Stimulated activated CD4-positive, alpha-beta T cell treated with anti-CD3 and anti-CD28 coated beads, TNF-alpha, amount 100 ng/mL, for 24 hours (primary cell): Measurements from ENCODE around the gene CORO1C.

Experiments
- DNase-seq, 3 experiments: peaks; one replicate each; pipeline ENCODE4 v3.0.0-alpha.2; 2020; ENCODE audit warnings: low read depth in 3 of 3

The CORO1C gene

DNA sequence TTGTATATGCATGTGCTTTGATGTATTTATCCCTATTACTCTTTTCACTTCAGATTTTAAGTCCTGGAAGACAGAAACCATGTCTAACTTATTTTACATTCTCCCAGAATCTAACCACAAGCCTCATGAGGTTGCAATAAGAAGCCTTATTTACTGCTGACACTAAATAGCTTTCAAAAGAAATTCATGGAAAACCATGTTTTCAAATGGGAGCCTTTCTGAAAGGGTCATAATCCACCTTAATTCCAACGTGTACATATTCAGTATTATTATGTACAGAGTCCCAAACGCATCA, 34.4 kb downstream of the CORO1C start:
- DNase-seq: no peak

DNA sequence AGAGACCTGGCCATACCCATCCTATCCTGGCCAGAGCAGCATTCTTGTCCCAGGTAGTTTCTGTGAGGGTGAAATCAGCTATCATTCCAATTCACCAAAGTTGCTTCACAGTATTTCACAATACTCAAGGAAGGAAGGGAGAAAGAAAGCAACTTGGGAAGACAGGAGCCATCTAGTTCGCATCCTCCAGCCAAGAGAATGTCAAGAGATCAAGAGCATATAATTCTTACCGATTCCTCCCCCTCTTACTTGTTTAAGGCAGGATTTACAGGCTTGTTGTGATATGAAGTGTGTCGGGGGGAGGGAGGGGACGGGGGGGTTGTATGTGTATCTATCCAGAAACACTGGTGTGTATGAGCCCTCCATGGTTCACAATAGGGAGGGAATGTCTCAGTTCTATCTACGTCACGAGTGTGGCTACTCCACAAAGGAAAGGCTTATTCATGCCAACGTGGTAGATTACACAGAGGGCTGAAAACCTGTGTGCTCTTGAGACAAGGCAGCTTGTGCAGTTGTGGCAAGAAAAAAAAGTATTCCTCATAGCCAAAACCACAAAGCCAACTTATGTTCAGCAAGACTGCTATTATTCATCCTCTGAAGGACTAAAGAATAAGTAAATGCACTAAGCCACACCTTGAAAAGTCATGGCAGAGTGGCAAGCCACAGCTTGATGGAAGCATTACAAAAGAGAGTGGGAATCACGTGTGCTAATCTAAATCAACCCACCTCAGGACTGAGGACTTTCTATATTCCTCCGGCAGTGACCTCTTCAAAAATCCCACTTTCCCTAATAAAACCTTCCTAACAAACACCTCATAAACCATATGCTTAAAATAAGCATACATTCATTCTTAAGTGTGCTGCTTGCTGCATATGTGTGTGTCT, 35.0 kb downstream of the CORO1C start:
- peak in 1 of 3 experiments; percentile 26 for DNase-seq

DNA sequence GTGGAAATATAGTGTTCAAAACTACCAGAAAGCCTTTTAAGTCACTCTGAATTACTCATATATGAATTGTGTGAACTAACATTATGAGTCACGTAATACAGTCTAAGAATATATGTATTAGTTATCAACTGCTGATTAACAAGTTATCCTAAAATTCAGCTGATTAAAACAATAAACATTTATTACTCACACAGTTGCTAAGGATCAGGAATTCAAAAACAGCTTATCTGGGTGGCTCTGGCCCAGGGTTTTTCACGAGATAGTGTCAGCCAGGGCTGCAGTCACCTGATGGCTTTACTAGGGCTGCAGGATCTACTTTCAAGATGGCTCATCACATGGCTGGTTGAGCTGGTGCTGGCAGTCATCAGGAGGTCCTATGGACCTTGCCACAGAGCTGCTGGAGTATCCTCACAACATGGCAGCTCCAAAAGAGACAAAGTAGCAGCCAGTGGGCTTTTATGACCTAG, 36.5 kb downstream of the CORO1C start:
- no peak for DNase-seq

DNA sequence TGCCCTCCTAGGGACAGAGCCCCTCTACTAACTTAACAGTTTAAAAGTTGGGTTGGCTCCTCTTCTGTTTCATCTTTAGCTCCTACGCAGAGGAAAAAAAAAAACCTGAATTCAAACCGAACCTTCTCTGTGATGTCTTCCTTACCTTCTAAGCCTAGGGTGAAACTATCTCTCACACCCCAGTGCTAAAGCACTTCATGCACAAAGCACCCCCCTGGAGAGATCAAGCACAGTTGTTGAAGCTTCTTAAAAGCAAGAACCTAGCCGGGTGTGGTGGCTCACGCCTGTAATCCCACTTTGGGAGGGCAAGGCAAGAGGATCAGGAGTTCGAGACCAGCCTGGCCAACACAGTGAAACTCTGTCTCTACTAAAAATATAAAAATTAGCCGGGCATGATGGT, 37.6 kb downstream of the CORO1C start:
- no peak for DNase-seq

DNA sequence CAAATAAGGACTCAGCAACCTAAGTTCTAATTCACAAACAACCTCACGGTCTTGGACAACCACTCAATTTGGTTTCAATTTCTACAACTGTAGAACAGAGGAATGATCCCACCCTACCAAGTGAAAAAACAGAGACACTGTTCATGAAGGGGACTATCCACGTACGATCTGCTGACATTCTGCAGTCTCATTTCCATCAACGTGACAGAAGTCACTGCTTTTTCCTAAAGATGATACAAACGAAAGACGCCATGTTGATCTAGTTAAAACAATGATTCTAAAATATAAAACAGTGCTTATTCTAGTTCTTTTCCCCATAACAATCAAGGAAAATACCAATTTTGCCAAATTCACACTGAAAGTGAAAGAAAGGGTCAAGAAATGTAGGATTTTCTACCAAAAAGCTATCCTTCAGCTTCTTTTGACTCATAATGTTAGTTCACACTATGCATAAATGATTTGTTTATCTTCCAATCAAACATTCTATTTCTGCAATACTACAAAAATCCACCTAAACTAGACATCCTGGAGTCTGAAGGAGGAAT, 38.1 kb downstream of the CORO1C start:
- no peak for DNase-seq

DNA sequence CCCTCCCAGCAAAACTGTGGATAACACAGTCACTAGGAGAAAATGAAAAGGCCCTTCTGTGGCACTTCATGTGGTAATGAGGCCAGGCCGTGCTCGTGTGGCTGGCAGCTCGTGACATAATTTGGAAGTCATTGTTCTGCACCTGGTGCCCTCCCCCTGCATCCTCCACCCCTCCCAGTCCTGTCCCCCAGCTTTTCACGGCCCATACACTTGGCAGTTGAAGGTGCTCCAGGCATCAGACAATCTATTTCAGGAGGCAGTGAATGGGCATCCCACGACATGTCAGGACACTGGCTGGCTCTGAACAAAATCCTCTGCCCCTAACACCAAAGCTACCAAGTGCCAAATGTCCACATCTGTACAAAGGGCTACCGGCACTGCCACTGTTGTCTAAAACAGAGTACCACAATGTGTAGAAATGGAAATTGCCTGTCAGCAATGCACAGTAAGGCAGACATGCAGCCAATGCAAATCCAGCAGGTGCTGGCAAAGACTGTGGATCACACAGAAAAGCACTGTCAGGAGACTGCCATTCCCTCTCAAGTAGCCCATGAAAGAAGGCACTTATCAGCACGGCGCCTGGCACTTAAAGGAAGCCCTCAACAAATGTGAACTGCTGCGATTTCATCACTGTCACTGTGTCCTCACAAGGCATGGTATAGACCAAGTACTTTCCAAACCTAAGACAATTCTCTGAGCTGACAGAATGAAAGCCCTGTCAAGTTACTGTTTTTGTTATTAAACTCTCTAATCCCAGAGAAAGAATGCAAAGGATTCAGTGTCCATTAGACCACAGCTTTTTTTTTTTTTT, 39.1 kb downstream of the CORO1C start:
- no peak for DNase-seq

DNA sequence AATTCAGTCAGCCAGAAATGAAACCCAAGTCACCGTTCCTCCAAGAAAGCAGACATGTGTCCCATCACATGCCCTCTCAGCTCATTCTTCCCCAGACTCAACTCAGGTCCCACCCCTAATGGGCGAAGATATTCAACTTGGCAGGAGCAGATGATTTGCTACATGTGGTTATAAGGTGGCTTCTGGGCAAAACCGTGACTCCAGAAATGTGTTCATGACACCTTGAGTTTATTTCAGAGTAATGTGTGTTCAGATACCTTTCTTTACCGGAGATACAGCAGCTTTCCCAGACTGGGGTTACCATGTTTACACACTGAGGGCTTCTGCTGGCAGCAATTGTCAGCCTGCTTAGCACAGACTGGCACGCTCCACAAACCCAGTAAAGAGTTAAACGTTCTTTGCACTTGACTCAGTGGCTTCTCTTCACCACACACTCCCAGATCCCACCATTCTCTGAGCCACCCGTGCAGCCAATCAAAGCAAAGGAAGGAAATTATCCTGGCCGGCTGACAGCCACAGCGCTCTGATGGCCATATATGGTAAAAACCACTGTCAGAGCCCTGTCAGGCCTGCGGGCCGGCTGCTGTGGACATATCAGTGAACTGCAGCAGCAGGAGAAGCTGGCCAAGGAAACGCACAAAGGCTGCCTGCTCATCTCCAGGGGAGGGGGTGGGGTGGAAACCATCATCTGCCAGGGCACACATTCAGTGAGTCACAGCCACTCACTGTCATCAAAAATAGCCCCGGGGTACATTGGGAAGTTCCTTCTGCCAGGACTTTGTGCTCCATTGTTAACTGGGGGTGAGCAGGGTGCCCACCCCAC, 39.9 kb downstream of the CORO1C start:
- peak; percentile 51 to 78 (median 60) for DNase-seq

DNA sequence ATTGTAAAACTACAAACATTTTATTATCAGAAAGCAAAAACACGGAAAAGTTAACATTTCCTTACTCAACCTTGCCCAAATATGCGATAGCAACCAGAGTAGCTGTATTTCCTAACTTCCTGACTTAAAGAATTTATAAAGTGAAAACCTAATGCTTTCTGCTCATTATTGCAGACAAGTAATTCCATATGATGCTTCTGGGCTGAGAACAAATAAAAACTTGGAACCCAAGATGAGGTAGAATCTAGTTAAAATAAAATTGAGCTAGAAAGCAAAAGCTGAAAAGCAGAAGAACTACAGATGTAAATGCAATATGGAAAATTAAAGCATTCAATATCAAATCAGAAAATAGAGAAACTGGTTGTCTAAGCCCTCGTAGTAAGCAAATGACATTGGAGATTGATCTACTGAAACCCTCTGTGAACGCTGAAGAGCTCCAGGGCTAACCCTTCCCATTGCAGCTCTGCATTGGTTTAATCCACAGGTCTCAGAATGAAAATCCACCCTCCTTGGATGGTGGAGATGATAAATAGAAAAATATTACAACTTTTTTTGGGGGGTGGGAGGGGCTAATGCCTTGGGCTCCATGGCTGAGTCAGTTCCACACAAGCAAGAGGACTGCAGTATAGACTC, 40.7 kb downstream of the CORO1C start:
- no peak for DNase-seq

DNA sequence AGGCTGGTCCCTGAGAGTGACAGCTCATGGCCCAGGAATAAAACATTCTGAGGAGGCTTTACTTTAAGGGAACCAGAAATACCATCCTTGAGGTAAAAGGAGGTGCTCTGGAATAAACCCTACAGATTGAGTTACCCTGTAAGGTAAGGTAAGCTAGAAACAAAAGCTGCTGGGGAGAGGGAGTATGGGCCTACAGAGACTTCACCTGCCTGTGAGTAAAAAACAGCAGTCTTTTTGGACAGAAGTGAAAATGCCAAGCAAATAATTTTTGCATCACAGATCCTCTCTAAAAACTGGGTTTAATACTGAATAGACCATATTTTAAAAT, 41.2 kb downstream of the CORO1C start:
- DNase-seq: no peak

DNA sequence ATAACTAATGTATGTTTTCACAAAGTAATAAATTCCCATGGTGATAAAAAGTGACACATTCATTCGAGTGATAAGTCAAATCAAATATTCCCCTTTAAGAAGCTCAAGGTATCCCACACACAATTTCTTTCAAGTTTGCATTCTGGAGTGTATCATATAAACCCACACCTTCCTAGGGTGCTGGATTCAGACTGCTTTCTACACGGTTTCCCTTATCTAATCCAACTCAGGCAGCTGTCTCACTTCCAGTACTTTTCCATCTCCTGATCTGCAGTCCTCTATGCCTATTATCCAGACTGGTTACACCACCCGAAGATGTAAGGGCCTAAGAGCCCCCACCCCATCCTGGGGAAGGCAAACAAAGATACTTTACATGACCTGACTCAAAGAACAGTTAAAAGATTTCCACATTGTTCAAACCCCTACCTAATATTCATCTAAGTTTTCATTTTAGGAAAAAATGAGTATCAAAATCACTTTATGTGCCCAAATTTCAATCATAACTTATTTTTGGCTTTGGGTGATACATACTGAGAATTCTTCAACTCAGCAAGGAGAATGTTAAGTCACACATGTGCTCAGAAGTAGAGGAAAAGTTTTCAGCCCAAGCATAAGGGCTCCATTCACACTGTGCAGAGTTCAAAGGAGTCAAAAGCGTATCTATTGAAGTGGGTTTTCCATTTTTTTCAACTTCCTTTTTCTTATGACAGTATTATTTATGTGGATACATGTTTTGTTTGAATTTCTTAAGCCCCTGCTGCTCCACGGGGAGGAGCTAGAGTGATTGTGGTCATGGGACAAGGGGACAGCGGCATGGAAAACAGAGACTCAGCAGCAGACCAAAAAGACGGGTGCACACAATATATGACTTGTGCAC, 41.8 kb downstream of the CORO1C start:
- DNase-seq: peak in 1 of 3 experiments; percentile 35

DNA sequence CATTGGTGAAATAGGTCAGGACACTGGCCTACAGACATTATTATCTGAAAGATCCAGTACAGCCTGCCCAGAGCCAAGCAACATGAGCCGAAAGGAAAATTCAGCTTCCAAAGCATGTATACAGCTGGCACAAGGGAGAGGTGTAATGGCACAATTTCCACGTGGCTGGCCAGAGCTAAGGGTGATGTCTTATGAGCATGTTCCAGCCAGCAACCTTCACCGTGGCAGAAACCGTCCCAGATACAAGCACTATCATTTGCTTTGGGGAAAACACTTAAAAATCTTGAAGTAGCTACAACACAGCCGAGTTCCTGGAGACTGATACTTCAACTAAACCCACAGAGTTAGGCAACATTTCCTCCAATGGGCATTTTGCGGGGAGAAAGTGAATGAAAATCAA, 44.5 kb downstream of the CORO1C start:
- no peak for DNase-seq

DNA sequence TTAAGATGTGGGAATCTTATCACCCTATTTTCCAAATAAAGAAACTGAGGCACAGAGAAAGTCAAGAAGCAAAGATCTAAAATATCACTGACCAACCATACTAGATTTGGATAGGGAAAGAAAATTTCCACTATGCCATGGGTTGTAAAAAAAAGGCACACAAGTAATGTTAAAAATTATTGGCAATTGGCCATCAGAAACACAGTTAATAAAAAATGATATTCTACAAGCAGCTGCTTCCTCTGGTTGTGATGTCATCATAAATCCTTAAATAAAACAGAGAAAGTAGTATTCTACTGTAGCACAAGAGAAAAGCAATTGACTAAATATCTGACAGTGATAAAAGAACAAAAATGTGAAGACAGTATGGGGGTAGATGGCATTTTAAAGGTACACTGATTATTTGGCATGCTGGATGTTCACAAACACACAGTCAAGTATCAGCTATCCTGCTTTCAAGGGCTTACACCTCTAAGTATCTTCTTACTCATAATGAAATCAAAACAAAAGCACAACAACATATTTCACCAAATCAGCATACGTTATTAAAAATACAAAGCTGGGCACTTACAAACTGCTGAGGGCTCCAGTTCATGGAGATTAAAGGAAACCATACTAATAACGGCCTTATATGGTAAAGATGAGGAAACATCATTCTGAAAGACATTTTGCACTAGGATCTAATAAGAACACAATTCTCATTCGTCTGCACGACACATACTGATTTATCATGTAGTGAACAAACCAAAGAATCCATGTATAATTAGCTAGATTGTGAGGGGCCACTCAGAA, 45.7 kb downstream of the CORO1C start:
- no peak for DNase-seq

DNA sequence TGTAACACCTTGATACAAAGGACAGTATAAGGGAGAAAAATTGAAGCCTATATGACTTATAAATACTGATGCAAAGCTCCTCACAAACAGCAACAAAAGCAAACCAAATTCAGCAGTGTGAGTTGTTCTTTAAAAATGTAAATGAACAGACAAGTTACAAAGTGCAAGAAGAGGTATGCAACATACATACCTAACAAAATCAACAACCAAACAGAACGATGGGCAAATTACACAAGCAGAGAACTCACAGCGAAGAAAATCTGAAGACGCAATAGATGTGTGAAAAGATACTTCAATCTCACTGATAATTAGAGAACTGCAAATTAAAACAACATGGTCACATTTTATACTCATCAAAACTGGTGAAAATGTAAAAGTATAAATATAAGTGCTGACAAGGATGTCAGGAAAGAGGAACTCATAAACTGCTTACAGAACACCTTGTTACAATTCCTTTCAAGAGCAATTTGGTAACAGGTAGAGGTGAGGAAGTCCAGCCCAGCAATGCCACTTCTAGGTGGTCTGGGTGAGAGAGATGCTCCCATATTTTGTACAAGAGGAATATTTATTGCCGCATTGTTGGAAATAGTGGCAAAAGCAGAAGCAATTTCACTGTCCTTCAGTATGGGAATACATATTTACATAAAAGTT, 47.3 kb downstream of the CORO1C start:
- DNase-seq: no peak

DNA sequence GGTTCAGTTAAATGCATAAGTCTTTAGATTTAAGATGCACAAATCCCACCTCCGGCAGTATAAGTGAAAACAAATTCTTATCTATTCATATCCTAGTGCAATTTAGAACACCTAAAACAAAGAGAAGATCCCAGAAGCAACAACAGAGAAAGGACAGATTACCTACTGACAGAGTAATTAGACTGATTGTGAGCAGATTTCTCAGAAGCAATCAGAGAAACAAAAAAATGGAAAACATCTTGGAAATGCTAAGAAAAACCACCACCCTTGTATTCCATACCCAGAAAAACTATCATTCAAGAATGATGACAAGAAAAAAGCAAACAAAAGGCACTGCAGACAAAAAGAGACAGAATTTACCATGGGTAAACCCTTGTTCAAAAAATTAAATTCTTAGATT, 50.0 kb downstream of the CORO1C start:
- no peak for DNase-seq

DNA sequence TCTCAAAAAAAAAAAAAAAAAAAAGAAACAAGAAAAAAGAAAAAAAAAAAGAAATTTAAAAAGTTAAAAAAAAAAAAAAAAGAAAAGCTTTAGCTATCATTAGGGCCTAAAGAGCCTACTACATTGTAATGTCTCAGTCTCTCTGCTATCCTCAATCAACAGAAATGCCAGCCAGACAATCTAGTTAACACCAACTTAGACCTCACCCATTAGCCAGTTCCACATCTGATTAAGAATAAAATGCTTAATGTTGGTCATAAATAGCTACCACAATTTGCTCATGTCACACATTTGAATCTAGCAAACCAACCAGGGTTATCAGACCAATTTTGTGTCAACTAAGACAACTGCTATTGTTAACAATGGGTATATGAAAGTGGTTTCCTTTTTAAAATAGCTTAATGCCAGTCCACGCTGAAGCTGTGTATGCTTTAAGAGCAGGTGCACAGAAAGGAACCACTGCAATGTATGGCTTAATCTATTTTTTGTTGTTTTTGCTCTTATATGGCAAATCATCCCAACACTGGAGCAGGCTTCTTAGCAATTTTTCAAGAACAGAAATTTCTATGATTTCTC, 52.1 kb downstream of the CORO1C start:
- no peak for DNase-seq

DNA sequence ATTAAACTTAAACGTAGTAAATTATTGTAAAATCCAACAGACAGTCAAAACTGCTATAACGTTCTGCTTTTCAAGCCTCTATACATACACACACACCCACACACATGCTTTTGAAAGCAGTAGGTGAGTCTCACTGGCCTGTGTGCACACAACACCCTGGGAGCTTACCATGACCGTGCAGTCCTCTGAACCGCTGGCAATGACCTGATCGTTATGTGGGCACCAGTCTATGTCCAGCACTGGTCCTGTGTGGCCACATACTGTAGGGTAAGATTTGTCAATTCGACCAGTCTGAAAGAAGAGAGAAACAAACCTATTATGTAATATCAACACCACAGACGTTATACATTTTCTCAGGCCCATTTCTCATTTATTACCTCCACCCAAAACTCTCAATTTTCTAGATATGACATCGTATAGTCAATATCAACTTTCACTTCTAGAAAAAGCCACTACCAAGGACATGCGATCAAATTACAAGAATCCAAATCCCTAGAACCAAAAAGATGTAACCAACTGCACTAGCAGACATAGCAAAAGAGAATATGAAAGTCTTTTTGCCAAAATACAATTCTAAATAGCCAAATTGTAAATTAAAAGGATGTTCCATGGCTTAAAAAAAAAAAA, 53.1 kb downstream of the CORO1C start:
- no peak for DNase-seq

DNA sequence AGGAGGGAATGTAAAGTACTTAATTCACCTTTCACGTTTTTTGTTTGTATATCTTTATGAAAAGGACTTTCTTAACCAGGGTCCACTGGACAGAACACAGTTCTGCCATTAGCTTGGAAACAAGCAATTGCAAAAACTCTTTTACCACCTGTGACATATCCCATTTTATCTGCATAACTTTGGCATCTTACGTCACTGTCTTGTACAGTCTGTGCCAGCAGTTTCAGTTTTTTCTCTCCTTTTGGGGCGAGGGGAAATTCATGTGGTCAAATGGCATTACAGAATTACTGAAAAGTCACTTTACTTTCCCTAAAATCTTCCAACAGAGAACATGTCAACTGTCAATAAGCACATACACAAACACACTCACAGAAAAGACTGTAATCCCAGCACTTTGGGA, 53.9 kb downstream of the CORO1C start:
- DNase-seq: no peak

DNA sequence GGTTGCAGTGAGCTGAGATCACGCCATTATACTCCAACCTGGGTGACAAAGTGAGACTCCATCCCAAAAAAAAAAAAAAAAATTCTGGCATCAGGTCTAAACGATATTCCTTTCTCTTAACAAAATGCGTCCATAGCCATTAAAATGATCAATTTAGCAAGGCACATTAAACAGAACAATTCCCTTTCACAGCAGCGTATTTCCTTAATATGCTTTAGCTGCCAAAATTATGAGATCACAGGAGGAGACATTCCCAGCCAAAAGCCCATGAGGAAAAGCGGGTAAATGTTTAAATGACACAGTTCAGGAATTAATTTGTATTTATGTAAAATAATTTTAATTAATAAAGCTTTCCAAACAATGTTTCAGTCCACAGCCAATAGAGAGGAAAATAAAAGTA, 54.6 kb downstream of the CORO1C start:
- no peak for DNase-seq
